Activated CD4-positive, alpha-beta T cell treated with anti-CD3 and anti-CD28 coated beads, Interleukin-2, amount 50 U/mL, for 48 hours (primary cell): ENCODE measurements around the gene GRK5.
"Not testable (repeated sequence)": the region's sequence is repeated elsewhere in the genome, so short reads cannot be mapped to it uniquely, and the experiment has no call there.

Experiments
- DNase-seq, 2 experiments: peaks; one replicate each; pipeline ENCODE4 v3.0.0-alpha.2; 2020

The GRK5 gene

DNA sequence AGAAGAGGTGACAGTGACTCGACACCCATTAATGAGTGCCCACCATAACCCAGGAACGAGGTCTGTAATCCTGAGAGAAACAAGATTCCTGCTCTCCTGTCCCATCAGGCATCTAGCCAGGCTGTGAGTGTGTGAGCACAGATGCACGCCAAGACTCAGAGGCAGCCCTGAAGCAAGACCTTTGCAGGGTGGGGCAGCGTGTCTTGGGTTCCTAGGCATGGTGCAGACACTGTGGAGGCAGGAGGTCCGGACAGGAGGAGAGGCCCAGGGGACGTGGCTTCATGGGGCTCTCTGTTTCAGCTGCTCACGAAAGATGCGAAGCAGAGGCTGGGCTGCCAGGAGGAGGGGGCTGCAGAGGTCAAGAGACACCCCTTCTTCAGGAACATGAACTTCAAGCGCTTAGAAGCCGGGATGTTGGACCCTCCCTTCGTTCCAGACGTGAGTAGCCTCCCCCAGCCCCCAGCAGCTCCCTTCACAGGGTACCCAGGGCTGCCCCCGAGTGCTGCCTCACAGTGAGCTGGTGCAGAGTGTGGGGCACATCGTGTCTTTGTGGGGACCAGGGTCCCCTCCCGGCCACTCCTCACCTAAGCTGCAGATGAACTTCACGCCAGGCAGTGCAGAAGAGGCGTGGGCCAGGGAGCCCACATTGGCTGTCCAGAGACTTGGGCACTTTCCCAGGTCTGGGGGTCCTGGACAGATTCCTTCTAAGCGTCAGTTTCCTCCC lies 240.6 kb downstream of the GRK5 start:
- no peak for DNase-seq

DNA sequence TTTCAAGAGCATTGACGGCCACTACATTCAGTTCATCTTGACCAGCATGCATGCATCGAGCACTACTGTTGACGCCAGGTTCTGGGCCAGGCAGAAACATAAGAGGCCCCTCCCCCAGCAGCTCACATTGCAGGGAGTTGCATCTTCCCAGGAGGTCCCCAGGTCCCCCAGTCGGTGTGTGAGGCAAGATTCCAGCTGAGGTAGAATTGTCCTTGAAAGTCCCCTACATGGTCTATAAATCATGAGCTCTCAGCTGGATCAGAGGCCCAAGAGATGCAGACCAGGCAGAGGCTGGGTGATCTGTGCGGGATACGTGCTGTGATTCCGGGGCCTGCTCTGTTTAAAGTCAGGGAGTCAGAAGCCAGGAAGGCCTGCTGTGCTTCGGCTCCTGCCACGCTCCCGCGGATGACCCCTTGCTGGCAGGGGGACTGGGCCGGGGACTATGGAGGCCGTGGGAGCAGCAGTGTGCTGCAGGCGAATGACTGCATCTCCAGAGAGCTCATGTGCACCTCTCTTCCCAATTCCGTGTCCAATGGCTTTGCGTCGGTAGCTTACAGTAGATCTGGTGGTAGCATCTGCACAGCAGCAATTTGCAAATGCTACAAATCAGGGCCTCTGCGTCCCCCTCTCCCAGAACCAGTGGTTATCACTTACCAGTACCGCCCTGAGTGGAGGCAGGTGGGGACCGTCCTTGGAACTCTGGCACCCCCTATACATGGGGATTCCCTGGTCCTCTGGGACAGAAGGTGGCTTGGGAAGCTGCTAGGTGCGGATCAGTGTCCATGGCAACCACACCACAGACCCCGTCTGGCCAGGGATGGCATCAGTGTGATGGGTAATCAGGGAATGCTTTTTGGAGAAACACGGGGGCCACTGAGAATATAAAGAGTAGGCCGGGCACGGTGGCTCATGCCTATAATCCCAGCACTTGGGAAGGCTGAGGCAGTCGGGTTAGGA lies 241.5 kb downstream of the GRK5 start:
- DNase-seq: no peak

DNA sequence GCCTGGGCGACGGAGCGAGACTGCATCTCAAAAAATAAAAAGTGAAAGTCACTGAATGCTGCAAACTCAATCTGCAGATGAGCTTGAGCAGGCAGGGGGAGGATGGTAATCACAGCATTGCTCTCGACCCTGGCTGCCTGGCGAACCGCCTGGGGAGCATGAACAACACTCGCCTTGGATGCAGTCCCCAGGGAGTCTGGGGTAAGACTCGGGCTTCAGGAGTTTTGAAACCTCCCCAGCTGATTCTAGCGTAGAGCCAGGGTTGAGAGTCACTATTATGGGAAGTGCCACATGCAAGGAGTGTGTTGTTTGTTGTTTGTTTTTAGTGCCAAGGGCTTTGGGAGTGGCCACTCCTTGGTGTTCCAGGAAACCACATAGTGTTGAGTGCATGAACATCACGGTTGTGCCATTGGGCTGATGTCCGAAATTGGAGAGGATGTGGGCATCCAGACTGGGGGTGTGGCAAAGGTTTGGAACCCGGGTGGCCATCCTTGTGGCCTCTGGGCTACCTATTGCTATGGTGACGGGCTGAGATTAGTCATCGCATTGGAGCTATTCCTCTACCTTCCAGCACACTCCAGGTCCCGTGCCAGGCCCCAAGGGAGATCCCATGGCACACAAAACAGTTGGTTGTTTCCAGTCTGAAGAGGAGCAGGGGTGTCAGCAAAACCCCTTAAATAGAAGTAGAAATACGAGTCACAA lies 242.5 kb downstream of the GRK5 start:
- DNase-seq: no peak

DNA sequence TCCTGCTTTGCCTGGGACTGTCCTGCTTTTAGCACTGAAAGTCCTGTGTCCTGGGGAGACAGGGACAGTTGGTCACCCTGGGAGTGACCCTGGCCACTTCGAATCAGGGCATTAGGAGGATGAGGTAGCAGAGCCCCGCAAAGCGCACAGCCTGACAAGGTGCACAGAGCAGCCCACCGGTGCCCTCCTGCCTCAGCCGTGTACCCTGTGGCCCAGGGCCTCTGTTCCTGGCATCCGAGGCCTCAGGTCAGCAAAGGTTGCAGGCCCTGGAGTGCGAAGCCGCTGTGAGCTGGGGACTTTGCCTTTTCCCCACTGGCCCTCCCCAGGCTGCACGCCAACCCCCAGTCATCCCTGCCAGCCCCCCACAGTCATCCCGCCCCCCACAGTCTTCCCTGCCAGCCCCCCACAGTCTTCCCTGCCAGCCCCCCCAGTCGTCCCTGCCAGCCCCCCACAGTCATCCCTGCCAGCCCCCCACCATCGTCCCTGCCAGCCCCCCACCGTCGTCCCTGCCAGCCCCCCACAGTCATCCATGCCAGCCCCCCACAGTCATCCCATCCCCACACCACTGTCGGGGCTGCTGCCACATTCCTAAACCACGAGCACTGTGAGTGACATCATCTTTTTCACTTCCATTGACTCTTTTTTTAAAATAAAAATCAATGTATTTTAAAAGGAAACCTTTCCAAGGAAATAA lies 243.4 kb downstream of the GRK5 start:
- DNase-seq: no peak

DNA sequence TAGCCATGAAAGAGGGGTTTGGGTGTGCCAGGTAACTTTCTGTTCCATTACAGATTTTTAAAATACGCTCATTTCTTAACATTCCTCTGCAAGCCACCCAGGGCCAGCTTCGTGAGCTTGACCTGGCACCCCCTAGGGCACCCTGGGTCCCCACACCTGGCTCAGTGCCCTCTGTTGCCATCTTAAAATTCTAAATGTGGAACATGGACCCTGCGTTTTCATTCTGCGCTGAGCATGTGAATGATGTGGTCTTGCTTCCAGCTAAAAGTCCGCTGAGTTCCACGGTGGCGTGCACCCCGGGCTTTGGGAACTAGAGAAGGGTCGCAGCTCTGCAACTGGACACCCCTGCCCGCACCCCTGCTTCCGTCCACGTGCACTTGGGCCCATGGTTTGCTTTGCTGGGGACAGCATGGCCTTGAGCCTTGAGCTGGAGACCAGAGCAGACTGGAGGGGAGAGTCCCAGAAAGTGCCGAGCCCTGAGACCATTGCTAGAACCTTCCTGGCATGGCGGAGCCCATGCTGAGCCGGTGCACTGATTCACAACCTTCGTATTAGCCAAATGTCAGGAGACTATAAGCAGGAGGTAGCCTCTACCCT lies 244.0 kb downstream of the GRK5 start:
- DNase-seq: no peak

DNA sequence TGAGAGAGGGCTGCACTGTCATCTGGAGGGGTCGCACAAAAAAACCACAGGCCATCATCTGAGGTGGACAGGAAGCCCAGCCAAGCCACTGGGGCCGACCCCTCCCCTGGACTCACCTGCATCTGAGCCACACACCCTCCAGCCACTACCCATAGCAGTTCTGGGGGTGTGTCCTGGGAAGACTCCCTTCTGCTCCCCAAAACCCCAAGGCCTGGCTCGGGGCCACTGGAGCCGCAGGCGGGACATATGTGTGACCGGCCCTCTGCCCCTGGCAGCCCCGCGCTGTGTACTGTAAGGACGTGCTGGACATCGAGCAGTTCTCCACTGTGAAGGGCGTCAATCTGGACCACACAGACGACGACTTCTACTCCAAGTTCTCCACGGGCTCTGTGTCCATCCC lies 245.0 kb downstream of the GRK5 start:
- DNase-seq: no peak

DNA sequence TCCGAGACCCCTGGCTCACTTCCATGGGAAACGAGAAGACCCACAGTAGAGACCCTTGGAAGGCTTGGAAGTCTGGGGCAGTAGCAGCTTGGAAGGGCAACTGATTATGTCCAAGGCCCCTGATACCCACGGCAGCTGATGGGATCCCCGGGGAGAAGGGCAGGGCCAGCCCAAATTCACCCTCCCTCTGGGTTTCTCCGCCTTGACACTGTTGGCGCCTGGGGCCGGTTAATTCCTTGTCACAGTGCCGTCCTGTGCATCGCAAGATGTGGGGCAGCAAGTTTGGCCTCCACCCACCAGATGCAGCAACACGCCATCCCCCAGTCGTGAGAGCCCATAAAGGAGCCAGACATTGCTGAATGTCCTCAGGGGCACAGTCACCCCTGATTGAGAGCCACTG lies 245.9 kb downstream of the GRK5 start:
- DNase-seq: no peak

DNA sequence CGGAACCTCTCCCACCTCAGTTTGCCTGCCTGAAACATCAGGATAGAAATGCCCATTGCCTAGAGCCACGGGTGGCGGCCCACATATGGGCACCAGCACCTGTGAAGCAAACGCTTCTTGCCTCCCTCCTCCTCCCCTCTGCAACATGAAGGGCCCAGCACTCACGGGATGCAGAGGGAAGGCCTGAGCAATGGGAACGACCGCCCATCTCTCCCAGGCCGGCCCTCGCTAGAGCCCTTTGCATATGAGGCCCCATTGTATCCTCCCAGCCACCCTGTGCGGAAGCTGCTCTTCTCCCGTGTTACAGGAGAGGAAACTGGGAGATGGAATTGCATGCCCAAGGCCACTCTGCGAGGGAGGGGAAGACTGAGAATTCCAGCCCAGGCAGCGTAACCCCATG lies 246.9 kb downstream of the GRK5 start:
- DNase-seq: no peak

DNA sequence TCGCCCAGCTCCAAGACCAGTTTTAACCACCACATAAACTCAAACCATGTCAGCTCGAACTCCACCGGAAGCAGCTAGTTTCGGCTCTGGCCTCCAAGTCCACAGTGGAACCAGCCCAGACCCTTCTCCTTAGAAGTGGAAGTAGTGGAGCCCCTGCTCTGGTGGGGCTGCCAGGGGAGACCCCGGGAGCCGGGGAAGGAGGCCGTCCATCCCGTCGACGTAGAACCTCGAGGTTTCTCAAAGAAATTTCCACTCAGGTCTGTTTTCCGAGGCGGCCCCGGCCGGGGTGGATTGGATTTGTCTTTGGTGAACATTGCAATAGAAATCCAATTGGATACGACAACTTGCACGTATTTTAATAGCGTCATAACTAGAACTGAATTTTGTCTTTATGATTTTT lies 247.6 kb downstream of the GRK5 start:
- no peak for DNase-seq

DNA sequence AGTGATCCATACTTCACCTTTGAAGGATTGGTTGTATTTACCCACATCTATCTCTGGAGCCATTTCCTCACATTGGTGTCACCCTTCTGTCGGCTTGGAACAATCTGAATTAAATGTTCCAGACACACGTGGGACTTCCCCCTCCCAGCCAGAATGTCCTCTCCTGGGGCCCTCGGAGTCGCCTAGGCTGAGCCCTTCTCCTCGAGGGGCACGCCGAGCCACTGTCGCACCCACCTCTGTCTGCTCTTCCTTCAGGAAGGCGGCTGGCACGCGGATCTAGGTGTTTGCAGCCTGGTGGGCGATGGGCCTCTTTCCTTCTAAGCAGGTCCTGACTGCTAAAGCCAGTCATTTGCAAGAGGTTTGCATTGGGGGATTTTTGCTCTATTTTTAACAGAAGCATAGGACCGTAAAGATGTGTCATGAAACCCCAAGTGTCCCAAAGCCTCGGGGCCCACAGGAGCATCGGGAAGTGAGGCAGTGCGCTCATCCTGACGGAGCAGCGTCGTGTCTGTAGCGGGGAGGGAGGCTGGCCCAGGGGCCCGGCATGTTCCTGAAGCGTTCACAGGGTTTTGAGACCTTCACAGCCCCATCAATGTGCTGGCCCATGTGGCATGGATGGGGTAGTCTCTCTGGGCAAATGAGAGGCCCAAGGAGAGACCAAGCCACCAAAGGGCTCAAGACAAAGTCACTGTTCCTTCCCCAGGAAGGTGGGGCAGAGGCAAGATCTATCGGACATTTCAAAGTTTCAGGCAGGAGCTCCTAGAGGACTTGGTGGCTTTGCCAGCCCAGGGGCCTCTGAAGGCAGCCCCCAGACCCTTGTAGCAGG lies 248.5 kb downstream of the GRK5 start:
- no peak for DNase-seq

DNA sequence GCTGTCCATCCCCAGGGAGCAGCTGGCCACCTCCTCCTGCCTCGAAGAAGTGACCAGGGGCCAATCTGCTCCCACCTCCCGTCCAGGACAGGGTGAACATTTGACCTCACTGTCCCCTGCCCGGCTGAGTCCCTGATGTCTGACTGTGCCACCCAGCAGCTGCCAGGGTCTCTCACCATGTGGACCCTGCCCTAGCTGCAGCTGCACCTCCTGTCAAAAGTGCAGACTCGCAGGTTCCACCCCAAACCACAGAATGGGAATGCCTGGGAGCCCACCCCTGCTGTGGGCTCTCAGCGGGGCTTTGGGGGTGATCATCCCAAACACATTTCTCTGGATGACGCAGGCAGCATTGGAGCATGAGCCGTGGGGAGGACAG lies 249.1 kb downstream of the GRK5 start:
- DNase-seq: no peak

DNA sequence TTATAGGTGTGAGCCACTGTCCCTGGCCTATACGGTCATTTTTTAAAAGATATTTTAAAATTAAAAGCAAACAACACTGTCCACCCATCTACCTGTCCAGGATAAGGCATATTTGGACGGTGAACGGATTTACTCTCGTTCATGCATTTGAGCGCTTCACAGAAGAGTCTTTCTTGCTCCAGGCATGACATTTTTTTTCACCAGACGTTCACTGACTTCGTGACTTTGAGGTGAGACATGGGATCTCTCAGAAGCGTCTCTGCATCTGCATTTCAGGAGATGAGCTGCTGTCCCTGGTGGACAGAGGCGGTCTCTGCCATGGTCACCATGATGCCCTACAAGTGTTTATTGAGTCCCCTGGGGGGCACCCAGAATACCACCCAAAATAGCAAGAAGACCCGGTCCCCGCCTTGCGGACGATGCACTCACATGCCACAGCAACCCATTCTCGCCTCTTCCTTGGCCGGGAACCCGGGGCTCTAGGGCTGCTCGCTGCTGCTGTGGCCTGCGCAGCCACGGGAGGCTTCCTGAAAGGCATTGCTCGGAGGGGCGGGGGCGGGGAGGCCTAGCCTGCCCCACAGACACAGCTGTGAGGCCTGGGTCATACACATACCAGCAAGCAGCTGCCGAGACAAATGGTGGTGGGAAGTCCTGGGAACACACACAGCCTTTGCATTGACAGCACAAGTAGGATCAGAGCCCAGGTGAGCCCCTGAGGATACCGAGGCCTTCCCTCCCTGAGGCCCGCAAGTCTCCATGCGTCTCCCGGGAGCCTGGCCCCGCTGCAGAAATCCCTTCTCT lies 250.8 kb downstream of the GRK5 start:
- DNase-seq: no peak

DNA sequence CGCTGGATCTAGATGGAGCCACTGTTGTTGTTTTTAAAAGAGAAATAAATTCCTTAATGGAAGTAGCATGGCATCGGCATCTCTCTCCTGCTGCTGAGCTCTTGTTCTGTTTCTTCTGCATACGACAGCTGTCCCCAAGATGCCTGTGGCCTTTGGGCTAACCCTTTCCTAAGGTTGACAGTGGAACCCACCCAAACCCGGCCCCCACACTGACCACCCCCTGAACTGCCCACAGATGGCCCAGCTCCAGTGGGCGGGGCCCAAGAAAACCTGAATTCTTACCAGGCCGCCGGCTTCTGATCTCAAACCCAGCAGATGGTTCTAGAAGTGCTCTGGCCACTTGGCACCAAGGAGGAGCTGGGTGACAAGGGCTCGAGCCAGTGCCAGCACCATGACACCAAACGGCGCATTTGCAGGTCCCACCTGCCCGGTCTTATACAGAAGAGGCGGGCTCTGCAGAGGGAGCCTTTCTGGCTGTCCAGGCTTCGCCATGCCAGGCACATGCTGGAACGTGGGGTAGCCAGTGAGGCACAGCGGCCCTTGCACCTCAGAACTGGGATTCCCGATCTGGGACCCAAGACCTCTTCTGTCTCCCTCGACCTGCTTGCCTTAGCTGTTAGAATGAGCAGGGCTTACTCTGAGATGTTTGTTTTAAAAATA lies 252.4 kb downstream of the GRK5 start:
- DNase-seq: no peak

DNA sequence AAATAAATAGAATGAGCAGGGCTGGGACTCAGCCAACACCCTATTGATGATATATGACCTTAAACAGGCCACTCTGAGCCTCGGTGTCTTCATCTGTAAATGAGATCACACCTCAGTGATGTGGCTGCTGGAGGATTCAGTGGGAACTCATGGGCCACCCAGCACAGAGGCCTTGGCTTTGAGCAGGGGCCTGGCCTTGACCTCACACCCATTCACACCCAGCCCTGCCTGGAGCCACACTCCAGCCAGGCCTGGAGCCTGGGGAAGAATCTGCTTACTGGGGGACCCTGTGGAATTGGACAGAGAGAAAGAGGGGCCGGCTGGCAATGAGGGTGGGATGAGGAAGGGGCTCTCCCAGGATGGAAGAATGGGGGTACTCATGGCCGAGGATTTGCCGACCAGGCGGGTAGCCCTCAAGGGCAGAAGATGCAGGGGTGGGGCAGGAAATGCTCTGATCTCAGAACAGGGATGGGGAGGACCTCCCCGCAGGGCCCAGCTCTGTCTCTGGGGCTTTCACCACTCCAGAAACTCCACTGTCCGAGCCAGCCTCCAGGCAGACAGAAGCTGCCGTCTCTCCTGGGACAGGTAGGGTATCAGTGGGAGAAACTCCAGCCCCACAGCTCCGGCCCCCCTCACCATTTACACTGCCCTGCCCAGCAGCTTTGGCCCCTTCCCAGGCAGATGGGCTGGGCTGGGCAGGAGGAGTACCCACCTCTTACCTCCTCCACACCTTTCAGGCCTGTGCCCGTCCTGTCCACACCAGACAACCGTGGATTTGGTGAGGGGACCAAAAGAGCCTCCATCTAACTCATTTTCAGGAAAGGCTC lies 253.2 kb downstream of the GRK5 start:
- DNase-seq: no peak

DNA sequence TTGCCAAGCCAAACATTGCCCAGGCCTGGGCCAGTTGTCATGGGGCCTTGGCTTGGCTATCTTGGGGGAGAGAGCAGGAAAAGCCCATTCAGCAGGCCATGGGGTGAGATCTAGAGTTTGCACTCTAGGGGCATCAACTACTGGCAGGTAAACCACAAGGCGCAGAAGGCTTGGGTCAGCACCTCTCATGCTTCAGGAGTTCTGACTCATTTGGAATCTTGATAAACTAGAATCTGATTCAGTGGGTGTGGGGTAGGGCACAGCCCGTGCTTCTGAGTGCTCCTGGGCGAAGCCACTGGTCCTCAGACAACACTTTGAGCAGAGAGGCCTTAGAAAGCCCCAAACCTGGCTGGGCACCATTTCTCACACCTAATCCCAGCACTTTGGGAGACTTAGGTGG lies 254.0 kb downstream of the GRK5 start:
- DNase-seq: peak in 1 of 2 experiments; percentile 25

DNA sequence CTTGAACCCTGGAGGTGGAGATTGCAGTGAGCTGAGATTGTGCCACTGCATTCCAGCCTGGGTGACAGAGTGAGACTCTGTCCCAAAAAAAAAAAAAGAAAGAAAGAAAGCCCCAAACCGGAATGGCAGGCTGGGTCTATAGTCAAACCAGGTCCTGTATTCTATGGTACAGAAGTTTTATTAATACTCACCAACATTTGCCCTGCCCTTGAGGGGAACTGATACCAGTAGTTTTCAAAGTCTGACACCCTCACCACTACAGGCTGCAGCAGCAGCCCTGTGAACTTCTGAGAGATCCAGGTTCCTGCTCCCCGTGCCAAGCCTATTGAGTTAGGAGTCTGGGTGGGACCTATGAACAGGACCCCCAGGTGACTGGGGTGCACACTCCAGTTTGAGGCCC lies 254.6 kb downstream of the GRK5 start:
- DNase-seq: no peak

DNA sequence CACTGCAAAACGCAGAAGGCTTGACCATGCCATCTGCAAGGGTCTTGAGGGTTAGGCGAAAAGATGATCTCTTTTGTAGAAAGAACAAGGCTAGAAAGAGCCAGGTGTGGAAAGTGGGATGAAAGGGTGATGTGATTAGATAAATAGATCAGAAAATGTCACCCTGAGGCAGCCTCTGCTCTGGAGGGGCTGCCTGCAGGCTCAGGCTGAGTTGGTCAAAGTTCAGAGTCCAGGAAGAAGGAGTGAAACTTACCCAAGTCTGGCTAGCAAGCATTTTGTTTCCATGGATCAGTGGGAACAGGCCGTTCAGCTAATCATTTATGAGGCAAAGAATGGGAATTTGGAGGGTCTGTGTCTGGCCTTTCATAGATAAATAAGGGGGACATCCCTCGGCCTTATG lies 255.4 kb downstream of the GRK5 start:
- DNase-seq: no peak

DNA sequence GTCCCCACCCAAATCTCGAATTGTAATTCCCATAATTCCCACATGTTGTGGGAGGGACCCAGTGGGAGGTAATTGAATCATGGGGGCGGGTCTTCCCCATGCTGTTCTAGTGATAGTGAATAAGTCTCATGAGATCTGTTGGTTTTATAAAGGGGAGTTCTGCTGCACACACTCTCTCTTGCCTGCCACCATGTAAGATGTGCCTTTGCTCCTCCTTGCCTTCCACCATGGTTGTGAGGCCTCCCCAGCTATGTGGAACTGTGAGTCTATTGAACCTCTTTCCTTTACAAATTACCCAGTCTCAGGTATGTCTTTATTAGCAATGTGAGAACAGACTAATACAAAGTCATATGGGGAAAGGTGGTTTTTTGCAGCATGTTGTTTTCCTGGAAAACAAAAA lies 255.8 kb downstream of the GRK5 start:
- DNase-seq: not testable (repeated sequence)

DNA sequence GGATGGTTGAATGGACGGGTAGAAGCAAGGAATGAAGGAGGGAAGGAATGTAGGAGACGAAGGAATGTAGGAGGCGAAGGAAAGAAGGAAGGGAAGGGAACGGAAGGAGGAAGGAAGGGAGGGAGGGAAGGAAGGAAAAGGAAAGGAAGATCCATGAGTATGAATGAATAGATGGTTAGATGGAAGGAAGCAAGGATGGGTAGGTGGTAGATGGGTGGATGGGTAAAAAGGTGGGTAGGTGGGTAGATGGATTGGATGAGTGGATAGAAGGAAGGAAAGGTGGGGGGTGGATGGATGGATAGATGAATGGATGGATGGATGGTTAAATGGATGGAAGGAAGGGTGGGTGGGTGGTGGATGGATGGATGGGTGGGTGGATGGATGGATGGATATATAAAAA lies 257.7 kb downstream of the GRK5 start:
- DNase-seq: no peak
